ENCODE results near the gene JPH4.

GRCh38 chr14:23546450-23547035 is 32.0 kb downstream of the JPH4 start:
- TF ChIP-seq CTCF (IDR thresholded peaks at IDR 0.05; ENCODE audit: borderline replicate concordance, extremely low read depth, low read length, poor library complexity, severe bottlenecking) (no peak), EZH2 (IDR thresholded peaks at IDR 0.05; ENCODE audit: borderline replicate concordance, low read depth, low read length, severe bottlenecking) (no peak)
